Erythroblast (primary cell): Measurements from ENCODE around the gene SEPTIN2.

Experiments used
- GATA1 ChIP-seq: IDR thresholded peaks from 2 replicates; pipeline ENCODE4 v1.6.1; 2011; ENCODE audit warnings: low read depth, mild to moderate bottlenecking, control low read depth, low read length, moderate library complexity
- POLR2A ChIP-seq: IDR thresholded peaks from 2 replicates; pipeline ENCODE4 v1.6.1; 2011; ENCODE audit warnings: mild to moderate bottlenecking, low read length

DNA sequence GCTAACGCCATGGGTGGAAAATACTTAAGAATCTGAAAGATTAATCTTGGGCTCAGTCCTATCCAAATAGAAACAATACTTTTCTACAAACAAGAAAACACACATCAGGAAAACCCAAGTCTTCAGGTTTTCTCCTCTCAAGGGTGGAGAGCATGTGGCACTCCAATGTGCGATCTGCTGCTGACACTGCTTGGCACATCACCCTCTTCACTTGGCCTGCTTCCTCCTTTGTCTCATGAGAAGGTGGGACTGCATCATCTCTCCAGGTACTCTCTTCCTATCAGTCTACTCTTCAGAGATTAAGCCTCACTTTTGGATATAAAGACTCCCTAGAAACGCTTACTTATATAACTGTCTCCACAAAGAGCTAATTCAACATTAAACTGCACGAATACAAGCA, 26.7 kb upstream of the SEPTIN2 start:
- TF ChIP-seq POLR2A (no peak), GATA1 (no peak)
